WERI-Rb-1 (cell line): Measurements from ENCODE around the gene ZSCAN22.

ENCODE experiments used
- DNase-seq: peaks from one replicate; pipeline ENCODE4 v3.0.0-alpha.2; 2020
- H3K27ac ChIP-seq: fragments of 250-450 bp; sonication (Bioruptor Pico); 2 replicates; pipeline ENCODE4 v1.5.1; 2020; ENCODE audit warnings: mild to moderate bottlenecking, moderate library complexity
- H3K27me3 ChIP-seq: fragments of 250-450 bp; sonication (Bioruptor Pico); 2 replicates; pipeline ENCODE4 v1.5.1; 2021; ENCODE audit warnings: mild to moderate bottlenecking, low read depth, moderate library complexity; ENCODE audit not compliant: insufficient read depth, severe bottlenecking
- H3K36me3 ChIP-seq: fragments of 250-450 bp; sonication (Bioruptor Pico); 2 replicates; pipeline ENCODE4 v1.5.1; 2020; ENCODE audit warnings: mild to moderate bottlenecking, moderate library complexity
- H3K4me3 ChIP-seq: 2 replicates; pipeline ENCODE4 v1.5.1; 2011; ENCODE audit warnings: low read depth, mild to moderate bottlenecking, control low read depth, low read length
- H3K9me3 ChIP-seq: fragments of 250-450 bp; sonication (Bioruptor Pico); 2 replicates; pipeline ENCODE4 v1.5.1; 2021; ENCODE audit warnings: mild to moderate bottlenecking, moderate library complexity; ENCODE audit not compliant: severe bottlenecking
- TF ChIP-seq, protein P1 (sequence below): IDR thresholded peaks from 2 replicates; pipeline ENCODE4 v1.5.1; 2011; ENCODE audit warnings: low read depth, mild to moderate bottlenecking, control low read depth, inconsistent platforms, low read length

ZSCAN22 gene

DNA sequence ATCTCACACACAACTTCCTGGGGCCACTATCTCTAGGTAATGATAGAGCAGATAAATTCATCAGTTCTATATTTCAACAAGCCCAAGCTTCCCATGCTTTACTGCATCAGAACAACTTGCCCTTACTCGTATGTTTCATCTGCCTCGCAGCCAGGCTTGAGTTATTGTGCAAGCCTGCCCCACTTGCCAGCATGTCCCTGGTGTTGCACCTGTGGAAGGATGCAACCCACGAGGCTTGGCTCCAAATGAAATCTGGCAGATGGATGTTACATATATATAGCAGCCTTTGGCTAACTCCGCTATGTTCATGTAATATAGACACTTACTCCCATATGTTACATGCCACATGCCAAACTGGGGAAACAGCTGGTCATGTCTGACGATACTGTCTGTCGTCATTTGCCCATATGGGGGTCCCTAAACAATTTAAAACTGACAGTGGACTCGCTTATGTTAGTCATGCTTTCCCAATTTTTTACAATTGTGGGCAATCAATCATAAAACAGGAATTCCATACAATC is 15.4 kb upstream of the ZSCAN22 start:
- Histone ChIP-seq H3K36me3 (peaks cover 82% of the 10 kb centered on the region), H3K9me3 (no peaks in the 10 kb centered on the region)
- no peak for DNase-seq

DNA sequence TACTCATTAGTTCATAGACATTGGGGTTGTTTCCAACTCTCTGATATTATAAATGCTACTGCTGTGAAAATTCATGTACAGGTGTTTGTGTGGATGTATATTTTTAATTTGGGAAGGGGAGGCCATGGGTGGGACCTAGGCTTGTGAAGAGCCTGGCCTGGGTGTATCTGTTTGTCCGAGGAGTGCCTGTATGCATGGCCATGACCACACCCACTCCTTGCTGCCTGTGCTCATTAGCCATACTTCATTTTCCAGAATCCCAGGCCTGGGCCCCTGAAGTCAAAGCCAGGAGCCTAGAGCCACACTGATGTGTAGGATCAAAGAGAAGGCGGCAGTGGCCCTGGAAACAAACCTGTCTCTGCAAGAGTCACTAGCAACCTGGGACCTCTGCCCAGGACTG is 11.2 kb upstream of the ZSCAN22 start:
- H3K36me3 ChIP-seq = peaks cover 49% of the 10 kb centered on the region

More for the DNA sequence above, 15.4 kb upstream of the ZSCAN22 start:
- no peak overlapping the region for H3K27ac ChIP-seq
- H3K27me3 ChIP-seq = no peaks in the 10 kb centered on the region
- TF ChIP-seq, protein P1, sequence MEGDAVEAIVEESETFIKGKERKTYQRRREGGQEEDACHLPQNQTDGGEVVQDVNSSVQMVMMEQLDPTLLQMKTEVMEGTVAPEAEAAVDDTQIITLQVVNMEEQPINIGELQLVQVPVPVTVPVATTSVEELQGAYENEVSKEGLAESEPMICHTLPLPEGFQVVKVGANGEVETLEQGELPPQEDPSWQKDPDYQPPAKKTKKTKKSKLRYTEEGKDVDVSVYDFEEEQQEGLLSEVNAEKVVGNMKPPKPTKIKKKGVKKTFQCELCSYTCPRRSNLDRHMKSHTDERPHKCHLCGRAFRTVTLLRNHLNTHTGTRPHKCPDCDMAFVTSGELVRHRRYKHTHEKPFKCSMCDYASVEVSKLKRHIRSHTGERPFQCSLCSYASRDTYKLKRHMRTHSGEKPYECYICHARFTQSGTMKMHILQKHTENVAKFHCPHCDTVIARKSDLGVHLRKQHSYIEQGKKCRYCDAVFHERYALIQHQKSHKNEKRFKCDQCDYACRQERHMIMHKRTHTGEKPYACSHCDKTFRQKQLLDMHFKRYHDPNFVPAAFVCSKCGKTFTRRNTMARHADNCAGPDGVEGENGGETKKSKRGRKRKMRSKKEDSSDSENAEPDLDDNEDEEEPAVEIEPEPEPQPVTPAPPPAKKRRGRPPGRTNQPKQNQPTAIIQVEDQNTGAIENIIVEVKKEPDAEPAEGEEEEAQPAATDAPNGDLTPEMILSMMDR = no peak
- H3K4me3 ChIP-seq = no peak overlapping the region

GRCh38 chr19:58317476-58318072 is 9.2 kb upstream of the ZSCAN22 start:
- TF ChIP-seq, protein P1 = no peak
- DNase-seq = no peak
- H3K4me3 ChIP-seq = no peak overlapping the region
- no peaks in the 10 kb centered on the region for H3K9me3 ChIP-seq
- peaks cover 33% of the 10 kb centered on the region for H3K36me3 ChIP-seq
- no peaks in the 10 kb centered on the region for H3K27me3 ChIP-seq
- H3K27ac ChIP-seq = no peak overlapping the region

More for the DNA sequence above, 11.2 kb upstream of the ZSCAN22 start:
- H3K27ac ChIP-seq = no peak overlapping the region
- H3K27me3 ChIP-seq = no peaks in the 10 kb centered on the region
- TF ChIP-seq, protein P1 = no peak
- no peak overlapping the region for H3K4me3 ChIP-seq
- no peaks in the 10 kb centered on the region for H3K9me3 ChIP-seq
- no peak for DNase-seq

GRCh38 chr19:58318297-58318696 is 8.5 kb upstream of the ZSCAN22 start:
- TF ChIP-seq, protein P1 = no peak
- H3K9me3 ChIP-seq = no peaks in the 10 kb centered on the region
- H3K4me3 ChIP-seq = no peak overlapping the region
- no peaks in the 10 kb centered on the region for H3K27me3 ChIP-seq
- H3K27ac ChIP-seq = no peak overlapping the region
- DNase-seq = no peak
- peaks cover 26% of the 10 kb centered on the region for H3K36me3 ChIP-seq

DNA sequence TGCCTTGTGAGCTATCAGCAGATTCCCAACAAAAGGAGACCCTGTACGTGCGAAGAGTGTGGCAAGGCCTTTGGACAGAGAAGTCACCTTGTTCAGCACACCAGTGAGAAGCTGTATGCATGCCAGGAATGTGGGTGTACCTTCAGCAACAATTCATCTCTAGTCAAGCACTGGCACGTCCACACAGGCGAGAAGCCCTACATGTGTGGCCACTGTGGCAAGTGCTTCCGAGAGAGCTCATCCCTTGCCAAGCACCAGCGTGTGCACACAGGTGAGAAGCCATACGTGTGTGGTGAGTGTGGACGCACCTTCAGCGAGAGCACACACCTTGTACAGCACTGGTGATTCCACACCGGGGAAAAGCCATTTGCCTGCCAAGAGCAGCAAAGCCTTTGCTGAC is 7.6 kb upstream of the ZSCAN22 start:
- TF ChIP-seq, protein P1 = no peak
- no peaks in the 10 kb centered on the region for H3K9me3 ChIP-seq

More for the DNA sequence above, 7.6 kb upstream of the ZSCAN22 start:
- Histone ChIP-seq H3K27ac (no peak overlapping the region), H3K36me3 (peaks cover 19% of the 10 kb centered on the region), H3K27me3 (no peaks in the 10 kb centered on the region), H3K4me3 (no peak overlapping the region)
- DNase-seq = no peak
